DND-41 (cell line): ENCODE measurements around the gene C1QTNF6.

Source experiments
- CTCF ChIP-seq: IDR thresholded peaks from 2 replicates; pipeline ENCODE4 v1.5.1; 2012; ENCODE audit warnings: borderline replicate concordance, low read length, moderate library complexity, mild to moderate bottlenecking; ENCODE audit not compliant: poor library complexity, severe bottlenecking; ENCODE audit errors: extremely low read depth
- EZH2 ChIP-seq: IDR thresholded peaks from 3 replicates; pipeline ENCODE4 v1.6.1; 2012; ENCODE audit warnings: borderline replicate concordance, low read depth, mild to moderate bottlenecking, moderate library complexity, low read length, inconsistent platforms; ENCODE audit not compliant: severe bottlenecking

- no peak for TF ChIP-seq CTCF
- TF ChIP-seq EZH2, result no peak
Observed at GRCh38 chr22:37175414-37176281, 12.4 kb downstream of the C1QTNF6 start.
